Brain microvascular endothelial cell (primary cell): ENCODE results near the gene SLC18A2.

Experiments
- DNase-seq: peaks from one replicate; pipeline ENCODE4 v3.0.0-alpha.2; 2020
- H3K27ac ChIP-seq: fragments of 250-450 bp; sonication (Bioruptor Pico); 2 replicates; pipeline ENCODE4 v1.5.1; 2020; ENCODE audit warnings: mild to moderate bottlenecking, moderate library complexity
- H3K27me3 ChIP-seq: fragments of 250-450 bp; sonication (Bioruptor Pico); replicated peaks from 2 replicates; pipeline ENCODE4 v1.5.1; 2020; ENCODE audit warnings: mild to moderate bottlenecking
- H3K36me3 ChIP-seq: fragments of 250-450 bp; sonication (Bioruptor Pico); replicated peaks from 2 replicates; pipeline ENCODE4 v1.5.1; 2020; ENCODE audit warnings: mild to moderate bottlenecking
- H3K4me3 ChIP-seq: 2 replicates; pipeline ENCODE4 v1.5.1; 2011; ENCODE audit warnings: low read depth, mild to moderate bottlenecking, control low read depth, low read length, moderate library complexity
- in situ Hi-C: cut with HindIII; loops from 2 replicates; pipeline ENCODE4 v1.10.0; 2017; ENCODE audit warnings: low sequenced_read_pairs, low pct_ligation_motif_present
- TF ChIP-seq, protein P1 (sequence below): IDR thresholded peaks from 2 replicates; pipeline ENCODE4 v1.5.1; 2011; ENCODE audit warnings: low read depth, mild to moderate bottlenecking, moderate library complexity, low read length, control low read depth, inconsistent platforms; ENCODE audit errors: missing control alignments

Gene SLC18A2

DNA sequence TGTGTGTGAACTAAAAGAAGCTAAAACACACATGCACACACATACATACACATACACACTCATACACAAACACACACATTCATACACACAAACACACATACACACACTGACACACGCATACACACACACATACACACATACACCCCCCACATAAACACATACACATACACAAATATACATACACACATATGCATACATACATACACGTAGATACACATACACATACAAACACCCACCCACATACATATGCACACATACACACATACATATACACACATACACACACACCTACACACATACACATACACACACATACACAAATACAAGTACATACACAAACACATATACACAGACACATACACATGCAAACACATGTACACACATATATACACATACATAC is 28.0 kb downstream of the SLC18A2 start:
- H3K36me3 ChIP-seq: no peaks in the 10 kb centered on the region
- H3K27me3 ChIP-seq: no peaks in the 10 kb centered on the region
- no peak overlapping the region for H3K27ac ChIP-seq
- DNase-seq: no peak
- in situ Hi-C loops: no loop called here
- H3K4me3 ChIP-seq: no peak overlapping the region
- TF ChIP-seq, protein P1, sequence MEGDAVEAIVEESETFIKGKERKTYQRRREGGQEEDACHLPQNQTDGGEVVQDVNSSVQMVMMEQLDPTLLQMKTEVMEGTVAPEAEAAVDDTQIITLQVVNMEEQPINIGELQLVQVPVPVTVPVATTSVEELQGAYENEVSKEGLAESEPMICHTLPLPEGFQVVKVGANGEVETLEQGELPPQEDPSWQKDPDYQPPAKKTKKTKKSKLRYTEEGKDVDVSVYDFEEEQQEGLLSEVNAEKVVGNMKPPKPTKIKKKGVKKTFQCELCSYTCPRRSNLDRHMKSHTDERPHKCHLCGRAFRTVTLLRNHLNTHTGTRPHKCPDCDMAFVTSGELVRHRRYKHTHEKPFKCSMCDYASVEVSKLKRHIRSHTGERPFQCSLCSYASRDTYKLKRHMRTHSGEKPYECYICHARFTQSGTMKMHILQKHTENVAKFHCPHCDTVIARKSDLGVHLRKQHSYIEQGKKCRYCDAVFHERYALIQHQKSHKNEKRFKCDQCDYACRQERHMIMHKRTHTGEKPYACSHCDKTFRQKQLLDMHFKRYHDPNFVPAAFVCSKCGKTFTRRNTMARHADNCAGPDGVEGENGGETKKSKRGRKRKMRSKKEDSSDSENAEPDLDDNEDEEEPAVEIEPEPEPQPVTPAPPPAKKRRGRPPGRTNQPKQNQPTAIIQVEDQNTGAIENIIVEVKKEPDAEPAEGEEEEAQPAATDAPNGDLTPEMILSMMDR: no peak

DNA sequence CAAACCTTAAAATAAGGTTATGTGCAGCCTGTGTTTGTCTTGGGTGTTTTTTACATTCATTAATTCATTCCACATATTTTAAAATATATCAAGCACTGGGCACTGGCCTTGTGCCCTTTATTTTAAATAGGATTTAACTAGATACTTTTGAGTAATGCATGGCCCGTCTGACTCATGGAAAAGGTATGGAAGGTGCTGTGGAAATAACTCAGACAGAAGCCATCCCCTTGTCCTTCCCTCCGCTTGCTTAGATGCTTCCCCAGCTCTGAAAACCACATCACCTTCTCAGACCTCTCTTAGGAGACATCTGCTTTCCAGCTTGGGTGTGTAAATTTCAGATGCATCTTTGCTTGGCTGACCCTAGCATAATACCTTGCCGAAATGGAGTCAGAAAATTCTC is 30.5 kb downstream of the SLC18A2 start:
- Histone ChIP-seq H3K27ac (no peak overlapping the region), H3K27me3 (no peaks in the 10 kb centered on the region), H3K36me3 (no peaks in the 10 kb centered on the region), H3K4me3 (no peak overlapping the region)
- in situ Hi-C loops: no loop called here
- TF ChIP-seq, protein P1: no peak
- DNase-seq: peak; percentile 6

DNA sequence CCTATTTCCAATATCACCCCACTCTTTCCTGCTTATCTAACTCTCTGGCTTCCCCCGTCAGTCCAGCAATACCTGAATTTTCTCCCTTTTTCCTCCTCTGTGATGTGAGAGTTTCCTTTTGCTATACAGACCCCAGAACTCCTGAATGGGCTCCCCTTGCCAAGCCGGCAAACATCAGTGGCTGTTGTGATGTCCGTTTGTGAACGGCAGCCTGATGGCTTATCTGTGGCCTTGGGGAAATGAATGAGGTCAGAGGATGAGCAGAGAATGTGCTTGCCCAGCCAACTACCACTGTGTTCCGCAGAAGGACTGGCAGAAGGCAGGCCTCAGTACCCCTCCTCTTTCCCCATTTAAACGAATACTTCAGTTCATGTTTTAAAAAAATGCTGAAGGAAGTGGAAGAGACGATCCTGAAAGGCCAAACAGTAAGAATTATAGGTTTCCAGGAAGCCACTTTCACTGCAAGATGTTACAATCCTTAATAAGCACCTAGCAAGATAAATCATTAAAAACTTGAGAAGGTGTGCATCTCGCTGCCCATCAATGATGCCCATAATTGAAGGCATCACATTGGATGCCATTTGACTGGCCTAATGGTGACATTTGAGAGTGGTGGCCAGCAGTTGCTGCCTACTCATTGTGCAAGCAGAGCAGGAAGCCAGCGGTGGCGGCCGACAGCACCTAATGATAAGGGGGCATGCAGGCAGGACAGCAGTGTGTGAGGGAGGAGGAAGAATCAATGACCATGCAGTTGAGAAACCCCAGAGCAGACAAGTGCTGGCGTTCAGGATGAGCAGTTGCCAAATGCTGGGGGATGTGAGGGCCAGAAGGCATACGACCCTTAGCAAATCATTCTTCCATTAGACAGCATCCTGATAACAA is 31.5 kb downstream of the SLC18A2 start:
- in situ Hi-C loops: no loop called here
- TF ChIP-seq, protein P1: no peak
- Histone ChIP-seq H3K27me3 (no peaks in the 10 kb centered on the region), H3K27ac (no peak overlapping the region), H3K4me3 (no peak overlapping the region), H3K36me3 (no peaks in the 10 kb centered on the region)
- no peak for DNase-seq

DNA sequence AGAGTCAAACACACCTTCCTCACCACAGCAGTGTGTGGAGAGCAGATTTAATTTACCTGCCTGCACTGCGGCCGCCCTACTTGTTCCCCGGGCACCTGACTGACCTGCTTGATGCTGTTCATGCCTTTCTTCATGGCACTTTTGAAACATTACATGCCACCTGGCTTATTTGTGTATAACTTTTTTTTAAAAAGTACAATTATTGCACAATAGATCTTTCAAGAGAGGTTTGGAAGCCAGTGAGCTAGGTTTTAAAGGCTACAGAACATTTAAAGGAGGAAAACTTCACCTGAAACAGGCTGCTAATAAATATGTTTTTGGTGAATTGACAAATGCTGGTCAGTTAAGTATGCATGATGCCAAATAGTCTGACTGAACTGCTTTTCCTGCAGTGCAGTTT is 33.1 kb downstream of the SLC18A2 start:
- TF ChIP-seq, protein P1: no peak
- DNase-seq: no peak
- no peaks in the 10 kb centered on the region for H3K27me3 ChIP-seq
- H3K4me3 ChIP-seq: no peak overlapping the region
- no peak overlapping the region for H3K27ac ChIP-seq
- no peaks in the 10 kb centered on the region for H3K36me3 ChIP-seq
- in situ Hi-C loops: no loop called here

- TF ChIP-seq, protein P1: no peak
- Histone ChIP-seq H3K4me3 (no peak overlapping the region), H3K36me3 (no peaks in the 10 kb centered on the region), H3K27me3 (no peaks in the 10 kb centered on the region), H3K27ac (no peak overlapping the region)
- no peak for DNase-seq
- in situ Hi-C loops: no loop called here
These were observed 33.6 kb downstream of the SLC18A2 start for GRCh38 chr10:117274509-117274908.
